AG09319 (cell line): ENCODE results near the gene IFNL2.
"Not testable (repeated sequence)": the region's sequence is repeated elsewhere in the genome, so short reads cannot be mapped to it uniquely, and the experiment has no call there.

Source experiments
- DNase-seq: peaks from one replicate; pipeline ENCODE4 v3.0.0-alpha.2; 2010; ENCODE audit warnings: low read depth; ENCODE audit errors: extremely low read depth
- TF ChIP-seq, protein P1 (sequence below): IDR thresholded peaks from 2 replicates; pipeline ENCODE4 v1.5.1; 2011; ENCODE audit warnings: low read depth, mild to moderate bottlenecking, inconsistent platforms, low read length, moderate library complexity

Gene IFNL2

DNA sequence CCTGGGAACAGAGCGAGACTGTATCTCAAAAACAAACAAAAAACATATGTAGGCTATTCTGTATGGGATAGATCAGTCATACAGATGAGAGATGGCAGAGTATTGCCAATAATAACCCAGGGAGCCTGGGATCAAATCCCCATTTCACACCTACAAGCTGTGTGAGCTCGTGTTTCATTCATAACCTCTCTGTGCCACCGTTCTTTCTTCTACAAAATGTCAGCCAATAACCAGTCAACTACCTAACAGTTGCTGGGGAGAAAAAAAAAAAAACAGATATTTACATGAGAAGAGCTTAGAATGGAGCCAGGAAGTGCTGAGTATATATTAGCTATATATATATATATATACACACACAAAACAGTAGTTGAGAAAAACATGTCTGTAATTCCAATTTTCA lies 6.5 kb upstream of the IFNL2 start:
- TF ChIP-seq, protein P1, sequence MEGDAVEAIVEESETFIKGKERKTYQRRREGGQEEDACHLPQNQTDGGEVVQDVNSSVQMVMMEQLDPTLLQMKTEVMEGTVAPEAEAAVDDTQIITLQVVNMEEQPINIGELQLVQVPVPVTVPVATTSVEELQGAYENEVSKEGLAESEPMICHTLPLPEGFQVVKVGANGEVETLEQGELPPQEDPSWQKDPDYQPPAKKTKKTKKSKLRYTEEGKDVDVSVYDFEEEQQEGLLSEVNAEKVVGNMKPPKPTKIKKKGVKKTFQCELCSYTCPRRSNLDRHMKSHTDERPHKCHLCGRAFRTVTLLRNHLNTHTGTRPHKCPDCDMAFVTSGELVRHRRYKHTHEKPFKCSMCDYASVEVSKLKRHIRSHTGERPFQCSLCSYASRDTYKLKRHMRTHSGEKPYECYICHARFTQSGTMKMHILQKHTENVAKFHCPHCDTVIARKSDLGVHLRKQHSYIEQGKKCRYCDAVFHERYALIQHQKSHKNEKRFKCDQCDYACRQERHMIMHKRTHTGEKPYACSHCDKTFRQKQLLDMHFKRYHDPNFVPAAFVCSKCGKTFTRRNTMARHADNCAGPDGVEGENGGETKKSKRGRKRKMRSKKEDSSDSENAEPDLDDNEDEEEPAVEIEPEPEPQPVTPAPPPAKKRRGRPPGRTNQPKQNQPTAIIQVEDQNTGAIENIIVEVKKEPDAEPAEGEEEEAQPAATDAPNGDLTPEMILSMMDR: no peak
- DNase-seq: no peak

- TF ChIP-seq, protein P1: no peak
Measured at GRCh38 chr19:39262496-39262895, 5.7 kb upstream of the IFNL2 start.

DNA sequence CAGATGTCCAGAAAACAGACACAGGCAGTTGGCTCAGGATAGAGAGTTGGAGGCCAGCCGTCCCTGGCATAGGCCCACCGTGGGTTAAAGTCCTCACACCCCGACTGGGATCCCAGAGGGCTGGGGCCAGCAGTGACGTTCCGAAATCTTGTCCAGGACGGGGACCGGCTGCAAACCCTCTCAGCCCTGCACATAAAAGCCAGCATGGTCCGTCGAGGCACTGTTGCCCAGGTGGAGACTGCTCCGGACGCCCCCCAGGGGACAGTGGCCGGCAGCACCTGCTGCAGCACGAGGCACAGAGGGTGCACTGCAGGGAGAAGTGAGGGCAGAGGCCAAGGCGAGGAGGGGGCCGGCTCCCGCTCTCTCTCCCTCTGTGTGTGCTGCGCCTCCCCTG lies 4.3 kb upstream of the IFNL2 start:
- TF ChIP-seq, protein P1: no peak
- DNase-seq: no peak

More at GRCh38 chr19:39262496-39262895, 5.7 kb upstream of the IFNL2 start:
- no peak for DNase-seq

GRCh38 chr19:39264306-39265290 lies 3.6 kb upstream of the IFNL2 start:
- TF ChIP-seq, protein P1: no peak
- DNase-seq: no peak

GRCh38 chr19:39265321-39265916 lies 2.8 kb upstream of the IFNL2 start:
- TF ChIP-seq, protein P1: no peak
- no peak for DNase-seq

- DNase-seq: not testable (repeated sequence)
Measured at GRCh38 chr19:39268531-39269223, 481 bp downstream of the IFNL2 start.

DNA sequence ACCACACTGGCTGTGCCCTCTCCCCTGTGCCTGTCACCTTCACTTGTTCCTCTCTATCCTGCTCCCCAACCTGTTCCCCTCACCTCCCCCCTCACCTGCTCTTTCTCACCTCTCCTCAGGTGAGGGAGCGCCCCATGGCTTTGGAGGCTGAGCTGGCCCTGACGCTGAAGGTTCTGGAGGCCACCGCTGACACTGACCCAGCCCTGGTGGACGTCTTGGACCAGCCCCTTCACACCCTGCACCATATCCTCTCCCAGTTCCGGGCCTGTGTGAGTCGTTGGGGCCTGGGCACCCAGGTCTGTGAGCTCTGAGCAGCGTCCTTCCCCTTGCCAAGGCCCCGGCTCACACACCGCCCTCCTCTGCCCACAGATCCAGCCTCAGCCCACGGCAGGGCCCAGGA lies 1.2 kb downstream of the IFNL2 start:
- DNase-seq: not testable (repeated sequence)
